HCT116 (cell line): Measurements from ENCODE around the gene FOXP1. TPM values are rescaled to one million over a fixed set of nuclear protein-coding genes. Genes with fewer than 3 reads are reported as not detected.

ENCODE experiments used
- ATAC-seq: fragments of 200-7000 bp; cut with Tn5 transposase; 2 replicates; pipeline ENCODE4 v1.9.1; 2020; ENCODE audit warnings: mild to moderate bottlenecking, moderate library complexity
- BruUV-seq: library from RNA; stranded (reverse); fragments of 400-500 nt; replicated peaks from 2 replicates; lab custom pipeline; 2021; lab: Mats Ljungman, UMichigan
- CTCF ChIA-PET: fragments of 300-600 bp; sonication (Branson Sonifier 250); formaldehyde crosslinking; loops from one replicate; lab custom pipeline; 2021; ENCODE audit warnings: antibody characterized with exemption; lab: Charles Lee
- POLR2A ChIA-PET: fragments of 300-600, 350-600 bp; sonication (Branson Sonifier 250); formaldehyde crosslinking; loops from one replicate; lab custom pipeline; 2021; ENCODE audit warnings: antibody characterized with exemption; lab: Charles Lee
- RAD21 ChIA-PET, 2 experiments: fragments of 300-600 bp; sonication (Branson Sonifier 250); formaldehyde crosslinking; loops; one replicate each; lab custom pipeline; 2023; ENCODE audit warnings: low total read pairs in 2 of 2; ENCODE audit not compliant: uncharacterized antibody in 2 of 2, unreplicated experiment in 2 of 2, low non-redundant PET in 1 of 2; lab: Charles Lee
- DNase-seq: peaks from one replicate; pipeline ENCODE4 v3.0.0-alpha.2; 2010; ENCODE audit warnings: low read depth, low spot score
- H2AFZ ChIP-seq: fragments of 200-600 bp; shearing (Covaris generic), sonication (generic); 2 replicates; pipeline ENCODE4 v1.6.1; 2017; ENCODE audit warnings: low read depth, mixed run types, mixed read lengths, antibody characterized with exemption, low read length; ENCODE audit not compliant: poor library complexity, severe bottlenecking
- H3K27ac ChIP-seq: 2 replicates; pipeline ENCODE4 v1.5.1; 2012; ENCODE audit warnings: low read depth, low read length
- H3K27me3 ChIP-seq: fragments of 200-600 bp; sonication (generic); 2 replicates; pipeline ENCODE4 v1.6.1; 2016; ENCODE audit warnings: mixed run types, low read length, mixed read lengths; ENCODE audit not compliant: insufficient read depth
- H3K36me3 ChIP-seq, 2 experiments: fragments of 200-500 bp in 1 of 2; fragments of 200-600 bp in 1 of 2; sonication (Bioruptor generic) in 1 of 2; sonication (generic) in 1 of 2; 2 replicates each; pipeline versions ENCODE4 v1.5.1 to v1.6.1; 2014 to 2016; ENCODE audit warnings: low read length in 2 of 2, inconsistent platforms in 1 of 2, mixed read lengths in 1 of 2, mixed run types in 1 of 2; ENCODE audit not compliant: insufficient read depth in 2 of 2, control insufficient read depth in 1 of 2
- H3K4me1 ChIP-seq, 2 experiments: fragments of 200-600 bp in 1 of 2; sonication (generic) in 1 of 2; 2 replicates each; pipeline versions ENCODE4 v1.5.1 to v1.6.1; 2012 to 2017; ENCODE audit warnings: low read length in 2 of 2, inconsistent platforms in 1 of 2, mild to moderate bottlenecking in 1 of 2, mixed read lengths in 1 of 2, mixed run types in 1 of 2, moderate library complexity in 1 of 2; ENCODE audit not compliant: insufficient read depth in 2 of 2, control insufficient read depth in 1 of 2
- H3K4me2 ChIP-seq: fragments of 200-600 bp; sonication (generic); 2 replicates; pipeline ENCODE4 v1.6.1; 2017; ENCODE audit warnings: mixed run types, low read length, mixed read lengths
- H3K4me3 ChIP-seq, 2 experiments: fragments of 200-600 bp in 1 of 2; sonication (generic) in 1 of 2; replicated peaks in 1 of 2; 2 replicates each; pipeline ENCODE4 v1.5.1; 2011 to 2016; ENCODE audit warnings: low read length in 2 of 2, control low read depth in 1 of 2, low read depth in 1 of 2, mild to moderate bottlenecking in 1 of 2, mixed read lengths in 1 of 2, mixed run types in 1 of 2
- H3K79me2 ChIP-seq: fragments of 200-600 bp; sonication (generic); 2 replicates; pipeline ENCODE4 v1.6.1; 2017; ENCODE audit warnings: mild to moderate bottlenecking, mixed run types, low read length, moderate library complexity, mixed read lengths; ENCODE audit not compliant: insufficient read depth
- H3K9ac ChIP-seq: fragments of 200-600 bp; sonication (generic); 2 replicates; pipeline ENCODE4 v1.6.1; 2016; ENCODE audit warnings: low read length, mixed read lengths
- H3K9me2 ChIP-seq: fragments of 200-600 bp; sonication (generic), shearing (Covaris generic); 2 replicates; pipeline ENCODE4 v1.6.1; 2017; ENCODE audit warnings: mixed run types, mild to moderate bottlenecking, moderate library complexity; ENCODE audit not compliant: insufficient read depth
- H3K9me3 ChIP-seq, 2 experiments: fragments of 200-500 bp in 1 of 2; fragments of 200-600 bp in 1 of 2; sonication (Bioruptor generic) in 1 of 2; sonication (generic) in 1 of 2; 2 replicates each; pipeline ENCODE4 v1.6.1; 2014 to 2017; ENCODE audit warnings: low read length in 2 of 2, mixed read lengths in 2 of 2, inconsistent platforms in 1 of 2, low read depth in 1 of 2, mild to moderate bottlenecking in 1 of 2, mixed run types in 1 of 2, moderate library complexity in 1 of 2; ENCODE audit not compliant: control insufficient read depth in 1 of 2, insufficient read depth in 1 of 2
- H4K20me1 ChIP-seq: fragments of 200-600 bp; sonication (generic), shearing (Covaris generic); 2 replicates; pipeline ENCODE4 v1.6.1; 2017; ENCODE audit warnings: mixed run types, mild to moderate bottlenecking, moderate library complexity; ENCODE audit not compliant: insufficient read depth
- CEBPB ChIP-seq: IDR thresholded peaks from 2 replicates; pipeline ENCODE4 v1.6.1; 2012; ENCODE audit warnings: low read depth
- CTCF ChIP-seq, 3 experiments: fragments of 200-600 bp in 1 of 3; sonication (generic) in 1 of 3; IDR thresholded peaks in 2 of 3; conservative IDR thresholded peaks in 1 of 3; 2 replicates each; pipeline ENCODE4 v1.5.1; 2012 to 2017; ENCODE audit warnings: low read depth in 2 of 3, low read length in 2 of 3, antibody characterized with exemption in 1 of 3, borderline replicate concordance in 1 of 3, control low read depth in 1 of 3, mild to moderate bottlenecking in 1 of 3, mixed read lengths in 1 of 3, mixed run types in 1 of 3, moderate library complexity in 1 of 3; ENCODE audit not compliant: insufficient read depth in 1 of 3
- EGR1 ChIP-seq: IDR thresholded peaks from 2 replicates; pipeline ENCODE4 v1.6.1; 2012; ENCODE audit warnings: low read depth
- EZH2phosphoT487 ChIP-seq: fragments of 200-600 bp; IDR thresholded peaks from 2 replicates; pipeline ENCODE4 v1.6.1; 2018; ENCODE audit warnings: antibody characterized with exemption, borderline replicate concordance
- FOSL1 ChIP-seq: IDR thresholded peaks from 2 replicates; pipeline ENCODE4 v1.6.1; 2012; ENCODE audit warnings: low read depth
- JUND ChIP-seq: IDR thresholded peaks from 2 replicates; pipeline ENCODE4 v1.6.1; 2012
- MAX ChIP-seq: IDR thresholded peaks from 2 replicates; pipeline ENCODE4 v1.6.1; 2012
- POLR2A ChIP-seq: IDR thresholded peaks from 2 replicates; pipeline ENCODE4 v1.7.0; 2011; ENCODE audit warnings: borderline replicate concordance; ENCODE audit not compliant: insufficient read depth, insufficient read length; ENCODE audit errors: extremely low read depth
- POLR2AphosphoS5 ChIP-seq: IDR thresholded peaks from 2 replicates; pipeline ENCODE4 v1.6.1; 2011; ENCODE audit warnings: mild to moderate bottlenecking, low read depth, low read length, moderate library complexity
- RAD21 ChIP-seq: IDR thresholded peaks from 2 replicates; pipeline ENCODE4 v1.6.1; 2012; ENCODE audit warnings: low read depth, mild to moderate bottlenecking
- SP1 ChIP-seq: IDR thresholded peaks from 2 replicates; pipeline ENCODE4 v1.6.1; 2012; ENCODE audit warnings: low read depth
- SRF ChIP-seq: IDR thresholded peaks from 2 replicates; pipeline ENCODE4 v1.6.1; 2012; ENCODE audit warnings: low read depth
- TCF7L2 ChIP-seq: IDR thresholded peaks from 2 replicates; pipeline ENCODE4 v1.7.0; 2011; ENCODE audit warnings: borderline replicate concordance, inconsistent platforms; ENCODE audit not compliant: insufficient read depth, insufficient read length; ENCODE audit errors: extremely low read depth
- YY1 ChIP-seq: IDR thresholded peaks from 2 replicates; pipeline ENCODE4 v1.6.1; 2011; ENCODE audit warnings: low read length, low read depth, moderate library complexity, mild to moderate bottlenecking; ENCODE audit not compliant: insufficient replicate concordance; ENCODE audit errors: extremely low read depth
- intact Hi-C: fragments of 100-400 bp; cut with micrococcal nuclease; formaldehyde crosslinking; loops from 2 replicates; pipeline ENCODE4 v1.10.0; 2022
- total RNA-seq: library from RNA; stranded (reverse); gene quantifications from one replicate; pipeline ENCODE4 v1.2.1, GENCODE V29; 2021; ENCODE audit not compliant: unreplicated experiment

FOXP1 gene
- total RNA-seq, 1 experiment from 2014 or later, result 11.4 TPM

- Histone ChIP-seq H3K9me3 (no peaks in the 10 kb centered on the region), H3K4me1 (no peaks in the 10 kb centered on the region), H3K4me3 (no peak overlapping the region)
- BruUV-seq, result no TSS peak
- no peak for TF ChIP-seq CEBPB
- TF ChIP-seq POLR2AphosphoS5, result no peak
- TF ChIP-seq CTCF (IDR thresholded peaks at IDR 0.05 in 2 of 3, conservative IDR thresholded peaks at IDR 0.05 in 1 of 3; ENCODE audit: borderline replicate concordance in 1 of 3, insufficient read depth in 1 of 3, low read depth in 2 of 3, low read length in 2 of 3), result no peak
- no peak for TF ChIP-seq FOSL1
- no peak for TF ChIP-seq TCF7L2
- TF ChIP-seq SRF, result no peak
- TF ChIP-seq EZH2phosphoT487, result no peak
- no peak for TF ChIP-seq MAX
- no peak for TF ChIP-seq POLR2A
- no peak for TF ChIP-seq RAD21
- TF ChIP-seq SP1, result no peak
- TF ChIP-seq JUND, result no peak
- TF ChIP-seq YY1, result no peak
- TF ChIP-seq EGR1, result no peak
- TF ChIP-seq, all 23 proteins: peak for 0
- Histone ChIP-seq H3K79me2 (no peaks in the 10 kb centered on the region), H3K27me3 (no peaks in the 10 kb centered on the region), H3K27ac (no peak overlapping the region), H3K4me2 (no peak overlapping the region), H3K9ac (no peak overlapping the region), H3K9me2 (no peaks in the 10 kb centered on the region), H3K36me3 (no peaks in the 10 kb centered on the region), H4K20me1 (no peaks in the 10 kb centered on the region), H2AFZ (no peak overlapping the region)
- no peak for DNase-seq
- POLR2A ChIA-PET, result no interaction called here
- CTCF ChIA-PET, result no interaction called here
- ATAC-seq, result no peak
- intact Hi-C loops, result no loop called here
- RAD21 ChIA-PET, result no interaction called here
These were observed 593.3 kb downstream of the FOXP1 start for GRCh38 chr3:70990185-70990584.
